Fibroblast of lung (primary cell): ENCODE results near the gene NTS. TPM values are rescaled to one million over a fixed set of nuclear protein-coding genes. Genes with fewer than 3 reads are reported as not detected.

Experiments
- DNase-seq, 2 donors: peaks; one replicate each; pipeline versions ENCODE4 v3.0.0 to v3.0.0-alpha.2; 2010; ENCODE audit warnings: low read depth in 2 of 2
- H2AFZ ChIP-seq: 2 replicates; pipeline ENCODE4 v1.5.1; 2012; ENCODE audit warnings: low read length, control low read depth, inconsistent platforms
- H3K27ac ChIP-seq: 2 replicates; pipeline ENCODE4 v1.5.1; 2011; ENCODE audit warnings: low read length, control low read depth; ENCODE audit not compliant: insufficient read depth
- H3K27me3 ChIP-seq: 2 replicates; pipeline ENCODE4 v1.5.1; 2011; ENCODE audit warnings: mild to moderate bottlenecking, low read length; ENCODE audit not compliant: control insufficient read depth, insufficient read depth
- H3K36me3 ChIP-seq: 2 replicates; pipeline ENCODE4 v1.5.1; 2011; ENCODE audit warnings: low read length; ENCODE audit not compliant: control insufficient read depth, insufficient read depth
- H3K4me1 ChIP-seq: 2 replicates; pipeline ENCODE4 v1.5.1; 2011; ENCODE audit warnings: low read length; ENCODE audit not compliant: control insufficient read depth, insufficient read depth; ENCODE audit errors: extremely low read depth
- H3K4me2 ChIP-seq: 2 replicates; pipeline ENCODE4 v1.5.1; 2011; ENCODE audit warnings: low read length, control low read depth; ENCODE audit not compliant: insufficient read depth; ENCODE audit errors: extremely low read depth
- H3K4me3 ChIP-seq, 4 experiments: fragments of 200-600 bp in 1 of 4; sonication (generic) in 1 of 4; replicated peaks in 1 of 4; 2 replicates each; pipeline ENCODE4 v1.5.1; 2011 to 2016; ENCODE audit warnings: low read length in 4 of 4, low read depth in 3 of 4, mild to moderate bottlenecking in 3 of 4, control low read depth in 2 of 4, inconsistent platforms in 1 of 4, mixed read lengths in 1 of 4; ENCODE audit not compliant: insufficient read depth in 1 of 4; ENCODE audit errors: control extremely low read depth in 1 of 4
- H3K79me2 ChIP-seq: 2 replicates; pipeline ENCODE4 v1.5.1; 2012; ENCODE audit warnings: mild to moderate bottlenecking, low read length, inconsistent platforms; ENCODE audit not compliant: control insufficient read depth, insufficient read depth
- H3K9ac ChIP-seq: 2 replicates; pipeline ENCODE4 v1.5.1; 2011; ENCODE audit warnings: mild to moderate bottlenecking, low read length, control low read depth; ENCODE audit not compliant: insufficient read depth
- H3K9me3 ChIP-seq: 2 replicates; pipeline ENCODE4 v1.5.1; 2012; ENCODE audit warnings: low read depth, low read length; ENCODE audit not compliant: control insufficient read depth, insufficient read depth
- H4K20me1 ChIP-seq: 2 replicates; pipeline ENCODE4 v1.5.1; 2011; ENCODE audit warnings: low read length; ENCODE audit not compliant: control insufficient read depth, insufficient read depth; ENCODE audit errors: extremely low read depth
- CTCF ChIP-seq, 2 donors: IDR thresholded peaks in 1 of 2; conservative IDR thresholded peaks in 1 of 2; 1 replicate in 1 of 2; 2 replicates in 1 of 2; pipeline ENCODE4 v1.5.1; 2011 to 2012; ENCODE audit warnings: low read length in 2 of 2, control low read depth in 1 of 2, inconsistent platforms in 1 of 2, low read depth in 1 of 2, mild to moderate bottlenecking in 1 of 2
- EZH2 ChIP-seq: IDR thresholded peaks from 2 replicates; pipeline ENCODE4 v1.5.1; 2012; ENCODE audit warnings: low read length, control low read depth, mild to moderate bottlenecking; ENCODE audit errors: missing control alignments
- polyA plus RNA-seq, 2 donors: library from polyadenylated mRNA; depleted of rRNA in 1 of 2; stranded (reverse) in 1 of 2; unstranded in 1 of 2; fragments of >200 nt; gene quantifications; 2 replicates each; pipeline ENCODE4 v1.2.1, GENCODE V29; 2011 to 2012; ENCODE audit warnings: missing spikeins in 1 of 2
- total RNA-seq: library from RNA; depleted of rRNA; stranded (reverse); fragments of >200 nt; gene quantifications from 2 replicates; pipeline ENCODE4 v1.2.1, GENCODE V29; 2014

The NTS gene
- total and polyA plus RNA-seq, 2 donors (not counting 1 experiment from before 2014, with no cell fraction given): not detected

- Histone ChIP-seq H3K9ac (no peak overlapping the region), H3K4me3 (no peak overlapping the region), H3K9me3 (no peaks in the 10 kb centered on the region), H3K36me3 (no peaks in the 10 kb centered on the region), H3K27me3 (no peaks in the 10 kb centered on the region), H3K4me2 (no peak overlapping the region), H3K27ac (no peak overlapping the region), H2AFZ (no peak overlapping the region), H3K79me2 (no peaks in the 10 kb centered on the region), H3K4me1 (no peaks in the 10 kb centered on the region), H4K20me1 (no peaks in the 10 kb centered on the region)
- no peak for DNase-seq
- TF ChIP-seq CTCF (conservative IDR thresholded peaks at IDR 0.05 in 1 of 2, IDR thresholded peaks at IDR 0.05 in 1 of 2; ENCODE audit: low read depth in 1 of 2, low read length in 2 of 2) (no peak), EZH2 (no peak)
Observed at GRCh38 chr12:85927166-85927565, 53.1 kb downstream of the NTS start.

Other genes starting within 250 kb of the NTS start
- 0.33 and 0.77 TPM in 2 replicates for gene RASSF9, start 37.9 kb upstream of the NTS start, total RNA-seq
- 0.08 and 0.37 TPM in 2 replicates for gene RASSF9, start 37.9 kb upstream of the NTS start, polyA plus RNA-seq